RPMI8226 (cell line): ENCODE measurements around the gene DMD.

Experiments
- DNase-seq: peaks from one replicate; pipeline ENCODE4 v3.0.0-alpha.2; 2015

The DMD gene

GRCh38 chrX:32185160-32185559 lies 1026.2 kb downstream of the DMD start:
- no peak for DNase-seq

- no peak for DNase-seq
Measured at GRCh38 chrX:32183066-32183465, 1028.3 kb downstream of the DMD start.

GRCh38 chrX:32176510-32176909 lies 1034.8 kb downstream of the DMD start:
- no peak for DNase-seq

- DNase-seq, result no peak
Measured at GRCh38 chrX:32170481-32170880, 1040.9 kb downstream of the DMD start.

- DNase-seq, result no peak
Measured at GRCh38 chrX:32155044-32155638, 1056.2 kb downstream of the DMD start.

- no peak for DNase-seq
Measured at GRCh38 chrX:32153585-32153984, 1057.8 kb downstream of the DMD start.

- no peak for DNase-seq
Measured at GRCh38 chrX:32150141-32150540, 1061.2 kb downstream of the DMD start.

GRCh38 chrX:32141841-32142240 lies 1069.5 kb downstream of the DMD start:
- DNase-seq, result no peak

GRCh38 chrX:32139476-32139875 lies 1071.9 kb downstream of the DMD start:
- no peak for DNase-seq

- DNase-seq, result peak; percentile 25
Measured at GRCh38 chrX:32137525-32137924, 1073.8 kb downstream of the DMD start.

- no peak for DNase-seq
Measured at GRCh38 chrX:32126997-32127396, 1084.4 kb downstream of the DMD start.

GRCh38 chrX:32118832-32119231 lies 1092.5 kb downstream of the DMD start:
- DNase-seq, result no peak

GRCh38 chrX:32116047-32116446 lies 1095.3 kb downstream of the DMD start:
- no peak for DNase-seq

- DNase-seq, result no peak
Measured at GRCh38 chrX:32087663-32088062, 1123.7 kb downstream of the DMD start.

GRCh38 chrX:32084757-32085156 lies 1126.6 kb downstream of the DMD start:
- no peak for DNase-seq

- no peak for DNase-seq
Measured at GRCh38 chrX:32048285-32048684, 1163.1 kb downstream of the DMD start.

GRCh38 chrX:32045149-32045548 lies 1166.2 kb downstream of the DMD start:
- no peak for DNase-seq

GRCh38 chrX:32041181-32041580 lies 1170.2 kb downstream of the DMD start:
- DNase-seq, result no peak

GRCh38 chrX:32026772-32027171 lies 1184.6 kb downstream of the DMD start:
- no peak for DNase-seq

- DNase-seq, result no peak
Measured at GRCh38 chrX:32024072-32024471, 1187.3 kb downstream of the DMD start.

GRCh38 chrX:32016195-32016594 lies 1195.2 kb downstream of the DMD start:
- DNase-seq, result no peak

- DNase-seq, result no peak
Measured at GRCh38 chrX:32010948-32011347, 1200.4 kb downstream of the DMD start.

GRCh38 chrX:32010212-32010611 lies 1201.1 kb downstream of the DMD start:
- DNase-seq, result no peak

- DNase-seq, result no peak
Measured at GRCh38 chrX:31993637-31994036, 1217.7 kb downstream of the DMD start.

- DNase-seq, result no peak
Measured at GRCh38 chrX:31988975-31989374, 1222.4 kb downstream of the DMD start.
